NCI-H69 (cell line): Measurements from ENCODE around the gene GOLGA1.
"Not testable (repeated sequence)": the region's sequence is repeated elsewhere in the genome, so short reads cannot be mapped to it uniquely, and the experiment has no call there.

ENCODE experiments used
- DNase-seq: peaks from one replicate; lab custom pipeline; 2025; lab: John Stamatoyannopoulos, UW

Gene GOLGA1

GRCh38 chr9:124858330-124859046 is 82.4 kb downstream of the GOLGA1 start:
- no peak for DNase-seq

DNA sequence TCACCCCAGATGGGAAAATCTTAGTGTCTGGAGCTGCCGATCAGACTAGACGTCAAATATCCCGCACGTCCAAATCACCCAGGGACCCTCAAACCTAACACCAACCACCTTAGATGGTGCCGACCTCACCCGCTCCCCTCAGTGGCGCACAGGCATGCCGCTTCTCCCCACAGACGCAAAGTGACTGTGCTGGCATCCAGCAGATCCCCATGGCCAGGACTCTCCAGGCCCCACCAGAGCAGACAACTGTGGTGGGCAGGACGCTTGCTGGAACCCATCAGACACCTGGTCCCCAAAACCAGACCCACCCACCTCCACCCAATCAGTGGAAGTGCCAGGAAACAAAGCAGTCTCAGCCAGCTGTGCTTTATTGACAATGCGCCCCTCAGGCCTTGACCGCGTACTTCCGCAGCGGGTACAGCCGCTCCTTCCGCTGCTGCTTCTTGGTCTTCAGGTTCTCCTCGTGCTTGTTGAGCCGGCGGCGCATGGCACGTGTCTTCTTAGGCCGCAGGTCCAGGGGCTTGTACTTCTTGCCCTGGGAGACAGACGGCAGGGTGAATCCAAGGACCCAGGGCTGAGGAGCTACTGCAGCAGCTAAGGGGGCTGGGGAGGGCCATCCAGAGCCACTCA is 83.2 kb downstream of the GOLGA1 start:
- no peak for DNase-seq

DNA sequence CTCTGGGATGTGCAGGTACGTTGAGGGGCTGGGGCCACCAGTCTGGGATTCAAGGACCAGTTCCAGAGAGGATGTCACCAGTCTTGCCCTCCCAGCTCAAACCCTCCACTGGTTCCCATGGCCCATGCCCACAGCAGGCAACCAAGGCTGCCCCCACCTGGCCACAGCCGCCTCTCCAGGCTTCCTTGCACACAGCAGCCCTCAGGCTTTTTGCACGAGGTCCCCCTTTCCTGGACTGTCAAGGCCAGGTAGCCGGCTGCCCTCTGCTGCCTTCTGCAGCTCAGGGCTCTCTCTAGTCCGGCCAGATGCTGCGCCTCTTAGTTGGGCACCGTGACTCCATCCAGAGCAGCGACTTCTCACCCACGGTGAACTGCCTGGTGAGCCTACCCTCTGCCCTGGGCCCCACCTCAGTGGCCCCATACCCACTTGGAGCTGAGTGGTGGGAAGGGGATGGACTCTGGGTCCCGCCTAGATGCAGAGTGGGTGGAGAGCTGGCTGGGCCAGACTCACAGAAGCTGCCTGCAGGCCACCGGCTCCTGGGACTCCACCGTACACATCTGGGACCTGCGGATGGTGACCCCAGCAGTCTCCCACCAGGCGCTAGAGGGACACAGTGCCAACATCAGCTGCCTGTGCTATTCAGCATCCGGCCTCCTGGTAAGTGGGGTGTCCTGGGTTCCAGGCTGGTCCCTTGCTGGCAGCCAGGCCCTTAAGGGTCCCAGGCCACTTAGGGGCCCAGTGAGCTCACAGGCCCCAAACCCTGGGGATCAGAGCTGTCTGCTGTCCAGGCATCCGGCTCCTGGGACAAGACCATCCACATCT is 84.7 kb downstream of the GOLGA1 start:
- DNase-seq: peak; percentile 57

DNA sequence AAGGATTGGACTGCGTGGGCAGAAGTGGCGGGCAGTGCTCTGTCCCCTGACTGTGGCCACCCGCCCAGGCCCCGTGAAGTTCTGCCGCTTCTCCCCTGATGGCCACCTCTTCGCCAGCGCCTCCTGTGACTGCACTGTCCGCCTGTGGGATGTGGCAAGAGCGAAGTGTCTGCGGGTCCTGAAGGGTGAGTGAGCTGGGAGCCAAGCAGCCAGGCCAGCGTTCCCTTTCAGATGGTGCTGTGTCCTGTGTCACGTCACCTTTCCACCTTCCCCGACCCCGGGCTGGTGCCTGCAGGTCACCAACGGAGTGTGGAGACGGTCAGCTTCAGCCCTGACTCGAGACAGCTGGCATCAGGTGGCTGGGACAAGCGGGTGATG is 85.3 kb downstream of the GOLGA1 start:
- DNase-seq: no peak

GRCh38 chr9:124854822-124855221 is 86.1 kb downstream of the GOLGA1 start:
- DNase-seq: no peak

DNA sequence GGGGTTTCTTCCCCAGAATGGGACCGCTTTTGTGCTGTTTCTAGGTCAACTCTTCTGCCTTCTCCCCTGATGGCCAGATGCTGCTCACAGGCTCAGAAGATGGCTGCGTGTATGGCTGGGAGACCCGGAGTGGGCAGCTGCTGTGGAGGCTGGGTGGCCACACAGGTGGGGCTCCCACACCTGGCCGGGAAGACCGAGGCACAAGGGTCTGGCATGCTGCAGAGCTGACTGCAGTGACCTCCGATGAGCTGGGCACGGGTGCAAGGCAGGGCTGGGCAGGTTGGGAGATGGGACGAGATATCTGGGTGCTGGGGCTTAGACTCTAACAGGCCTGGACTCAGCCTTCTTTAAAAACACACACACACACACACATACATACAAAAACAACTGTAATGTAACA is 86.7 kb downstream of the GOLGA1 start:
- DNase-seq: no peak

DNA sequence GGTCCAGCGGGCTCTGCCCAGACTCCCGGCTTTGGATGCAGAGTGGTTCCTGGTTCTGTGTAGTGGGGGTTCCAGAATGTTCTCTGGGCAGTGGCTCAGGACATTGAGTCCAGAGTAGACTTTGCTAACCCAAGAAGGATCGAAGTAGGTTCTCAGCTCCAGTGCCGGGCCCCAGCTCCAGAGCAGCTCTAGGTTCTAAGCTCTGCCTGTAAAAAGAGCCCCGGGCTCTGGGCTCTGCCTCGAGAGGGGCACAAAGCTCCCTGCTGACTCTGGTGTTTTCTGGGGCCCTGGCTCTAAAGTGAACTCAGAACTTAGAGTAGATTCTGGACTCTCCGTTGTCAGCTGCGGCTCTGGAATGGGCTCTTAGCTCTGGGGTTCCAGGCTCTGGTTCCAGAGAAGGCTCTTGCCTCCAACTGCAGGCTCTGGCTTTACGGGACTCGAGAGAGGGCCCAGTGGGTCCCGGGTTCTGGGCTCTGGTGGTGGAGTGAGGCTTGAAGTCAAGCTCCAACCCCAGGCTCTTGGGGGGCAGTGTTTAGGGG is 87.2 kb downstream of the GOLGA1 start:
- DNase-seq: peak; percentile 45

GRCh38 chr9:124852829-124853531 is 87.9 kb downstream of the GOLGA1 start, which contains the start of gene WDR38:
Gene WDR38 (plus strand): TSS chr9:124853460. CDS start chr9:124853532, 72 bp downstream.
- peak; percentile 91 for DNase-seq

- no peak for DNase-seq
Observed at GRCh38 chr9:124852121-124852828, 88.6 kb downstream of the GOLGA1 start.

- DNase-seq: peak; percentile 17
Observed at GRCh38 chr9:124849801-124850200, 91.1 kb downstream of the GOLGA1 start.

GRCh38 chr9:124846969-124847368 is 93.9 kb downstream of the GOLGA1 start:
- no peak for DNase-seq

GRCh38 chr9:124846467-124846866 is 94.4 kb downstream of the GOLGA1 start:
- DNase-seq: not testable (repeated sequence)

GRCh38 chr9:124844291-124844690 is 96.6 kb downstream of the GOLGA1 start:
- DNase-seq: no peak

DNA sequence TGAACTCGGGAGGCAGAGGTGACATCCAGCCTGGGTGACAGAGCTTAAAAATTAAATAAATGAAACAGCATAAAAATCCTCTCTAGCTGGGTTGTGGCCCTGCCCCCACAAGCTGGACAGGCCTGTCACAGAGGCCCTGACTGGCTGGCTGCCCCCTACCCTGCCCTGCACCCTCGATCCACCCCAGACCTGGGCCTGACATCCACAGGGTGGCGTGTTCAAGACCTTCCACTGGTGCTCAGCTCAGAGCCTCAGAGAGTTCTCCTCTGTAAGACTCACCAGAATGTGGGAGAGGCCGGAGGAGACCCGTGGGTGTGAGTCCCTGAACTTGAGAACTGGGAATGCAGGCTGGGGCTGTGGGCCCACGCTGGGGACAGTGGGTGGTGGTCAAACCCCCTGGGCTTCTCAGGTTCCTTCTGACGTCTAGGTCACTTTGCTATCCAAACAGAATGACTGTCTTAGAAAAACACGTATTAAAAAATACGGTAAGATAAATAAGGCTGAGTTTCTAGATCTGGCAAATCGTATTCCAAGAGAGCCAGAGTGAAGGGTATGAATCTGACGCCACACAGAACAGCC is 97.3 kb downstream of the GOLGA1 start:
- no peak for DNase-seq

DNA sequence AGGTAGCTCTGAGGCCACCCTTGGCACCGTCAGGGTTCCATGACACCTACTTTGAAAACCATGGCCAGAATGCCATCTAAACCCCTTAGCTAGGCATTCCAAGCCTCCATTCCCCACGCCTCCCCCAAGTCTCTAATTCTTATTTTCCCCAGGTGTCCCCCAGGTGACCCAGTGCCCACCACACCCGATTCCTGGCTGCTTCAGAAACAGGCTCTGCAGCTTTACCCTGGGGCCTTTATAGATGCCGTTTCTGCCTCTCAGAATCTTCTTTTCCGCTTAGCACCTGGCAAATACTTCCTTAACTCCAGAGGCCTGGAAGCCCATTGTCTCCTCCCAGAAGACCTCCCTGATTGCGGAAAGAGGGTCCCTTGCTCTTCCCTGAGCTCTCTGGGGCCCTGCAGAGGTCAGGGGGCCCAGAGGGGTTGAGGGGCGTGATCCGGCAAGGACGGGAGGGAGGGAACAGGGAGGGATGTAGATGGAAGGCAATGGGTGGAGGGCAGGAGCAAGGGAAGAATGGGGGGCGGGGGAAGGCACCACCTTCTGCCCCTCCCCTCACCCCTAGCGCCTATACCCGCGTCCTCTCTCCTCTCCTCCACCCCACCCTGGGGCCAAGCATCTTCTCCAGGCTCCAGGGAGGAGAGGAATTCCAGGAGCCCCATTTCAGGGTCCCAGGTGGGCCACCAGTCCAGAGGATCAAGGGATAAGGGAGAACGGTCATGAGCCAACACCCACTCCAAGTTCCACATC is 99.6 kb downstream of the GOLGA1 start:
- no peak for DNase-seq

- DNase-seq: no peak
Observed at GRCh38 chr9:124840300-124840833, 100.5 kb downstream of the GOLGA1 start.

GRCh38 chr9:124839612-124840299 is 101.1 kb downstream of the GOLGA1 start:
- peak; percentile 89 for DNase-seq

DNA sequence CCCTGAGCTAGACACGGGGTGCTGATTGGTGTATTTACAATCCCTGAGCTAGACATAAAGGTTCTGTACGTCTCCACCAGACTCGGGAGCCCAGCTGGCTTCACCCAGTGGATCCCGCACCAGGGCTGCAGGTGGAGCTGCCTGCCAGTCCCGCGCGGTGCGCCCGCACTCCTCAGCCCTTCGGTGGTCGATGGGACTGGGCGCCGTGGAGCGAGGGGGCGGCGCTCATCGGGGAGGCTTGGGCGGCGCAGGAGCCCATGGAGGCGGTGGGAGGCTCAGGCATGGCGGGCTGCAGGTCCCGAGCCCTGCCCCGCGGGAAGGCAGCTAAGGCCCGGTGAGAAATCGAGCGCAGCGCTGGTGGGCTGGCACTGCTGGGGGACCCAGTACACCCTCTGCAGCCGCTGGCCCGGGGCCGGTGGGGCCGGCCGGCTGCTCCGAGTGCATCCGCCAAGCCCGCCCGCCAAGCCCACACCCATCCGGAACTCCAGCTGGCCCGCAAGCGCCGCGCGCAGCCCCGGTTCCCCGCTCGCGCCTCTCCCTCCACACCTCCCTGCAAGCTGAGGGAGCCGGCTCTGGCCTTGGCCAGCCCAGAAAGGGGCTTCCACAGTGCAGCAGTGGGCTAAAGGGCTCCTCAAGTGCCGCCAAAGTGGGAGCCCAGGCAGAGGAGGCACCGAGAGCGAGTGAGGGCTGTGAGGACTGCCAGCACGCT is 102.2 kb downstream of the GOLGA1 start:
- not testable (repeated sequence) for DNase-seq

GRCh38 chr9:124838132-124838531 is 102.8 kb downstream of the GOLGA1 start:
- not testable (repeated sequence) for DNase-seq
